Measurements from ENCODE around the gene APRT. TPM values are rescaled to one million over a fixed set of nuclear protein-coding genes. Genes with fewer than 3 reads are reported as not detected.
A peak's percentile ranks its signal among the peaks of the same experiment; 100 is the strongest.

APRT gene
- total RNA-seq (2013), result 159 TPM
- polyA plus RNA-seq, result 100 to 1,000 TPM; 123 to 307 (median 233) TPM
- 64.4 and 108 TPM in 2 replicates for polyA minus RNA-seq
- 6.1 to 48.2 (median 38.8) reads per million in 11 experiments for total RNA-seq

DNA sequence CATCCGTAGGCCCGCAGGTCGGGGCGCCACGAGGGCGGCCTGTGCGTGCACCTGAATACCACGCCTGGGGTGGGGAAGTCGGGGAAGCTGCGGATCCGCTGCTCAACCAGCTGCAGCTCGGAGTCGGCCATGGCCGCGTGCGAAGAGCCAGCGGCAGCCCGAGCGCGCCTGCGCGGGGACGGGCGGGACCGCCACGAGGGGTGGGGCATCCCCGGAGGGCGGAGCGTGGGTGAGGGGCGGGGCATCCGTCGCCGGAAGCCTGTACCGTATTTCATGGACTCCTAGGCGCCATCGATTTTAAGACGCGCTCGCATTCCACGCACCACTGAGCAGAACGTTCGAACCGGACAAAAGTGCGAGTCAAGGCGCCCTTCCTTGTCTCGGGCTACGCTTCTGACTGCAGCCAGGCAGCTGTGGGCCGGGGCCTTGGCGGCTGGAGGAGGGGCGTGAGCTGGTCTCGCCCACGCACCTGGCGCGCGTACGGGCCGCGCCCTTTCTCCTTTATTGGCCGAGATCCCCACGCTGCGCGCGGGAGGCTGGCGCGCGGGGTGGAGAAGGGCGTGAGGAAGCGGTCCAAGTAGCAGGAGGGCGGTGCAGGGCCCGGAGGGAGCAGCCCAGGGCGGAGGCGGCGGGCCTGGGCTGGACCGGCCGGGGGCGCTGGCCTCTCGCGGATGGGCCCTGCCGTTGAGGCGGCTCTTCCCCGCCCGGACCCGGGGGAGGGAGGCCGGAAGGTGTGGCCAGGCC, at the start of gene APRT:
APRT (minus strand) TSS at position 160 of the 744 bp plus-strand sequence; CDS start at position 131, 29 bp downstream.
- DNase-seq, result peak; percentile 85 to 90 (median 89)
- no peak for TF ChIP-seq CTCF (IDR thresholded peaks at IDR 0.05)
- peaks cover 45% of the 10 kb centered on the region for H3K79me2 ChIP-seq (ENCODE audit: insufficient read depth, low read length)
- Mint-ChIP-seq H3K27ac (peak within 1 kb of the TSS; percentile 73 to 92 (median 91)), H3K27me3 (ENCODE audit: low read depth in 3 of 3) (peaks cover 0 to 2% (median 0%) of the 10 kb centered on the region in 3 donors), H3K4me1 (peaks cover 28% of the 10 kb centered on the region), H3K4me3 (peak within 1 kb of the TSS; percentile 82 to 91), H3K36me3 (peaks cover 19 to 29% of the 10 kb centered on the region in 2 donors), H3K9me3 (no peaks in the 10 kb centered on the region)
- H3K9ac ChIP-seq (ENCODE audit: insufficient read depth, low read length, poor library complexity, severe bottlenecking), result peak within 1 kb of the TSS; percentile 84
- peaks cover 14 to 25% of the 10 kb centered on the region in 2 donors for H3K36me3 ChIP-seq (replicated peaks in 1 of 2; ENCODE audit: control insufficient read depth in 1 of 2, insufficient read depth in 2 of 2, low read length in 2 of 2)
- peak within 1 kb of the TSS; percentile 80 for H2AFZ ChIP-seq (ENCODE audit: insufficient read depth, low read depth, low read length, poor library complexity, severe bottlenecking)
- H3K27ac ChIP-seq (ENCODE audit: low read depth in 1 of 2, low read length in 2 of 2), result peak within 1 kb of the TSS; percentile 71 to 93
- H3K4me3 ChIP-seq (replicated peaks in 1 of 3; ENCODE audit: low read depth in 2 of 3, low read length in 3 of 3), result peak within 1 kb of the TSS; percentile 48 to 83 (median 58)
- H3K4me1 ChIP-seq (ENCODE audit: control insufficient read depth in 1 of 2, insufficient read depth in 2 of 2, low read length in 2 of 2), result peaks cover 35 to 42% of the 10 kb centered on the region in 2 donors
- H3K27me3 ChIP-seq (ENCODE audit: control insufficient read depth in 2 of 2, insufficient read depth in 2 of 2, low read length in 2 of 2), result no peaks in the 10 kb centered on the region
- peaks cover 54% of the 10 kb centered on the region for H4K20me1 ChIP-seq (ENCODE audit: insufficient read depth, low read length)
- intact Hi-C loops (cut with micrococcal nuclease), result loop anchor here (1.0 to 10.0 kb wide), 3 partner anchors 9 to 403 kb away; partner anchors contain the start of genes CDT1 (in 1 of the 2), GALNS (in 1 of the 2), TRAPPC2L (in 1 of the 2) and ZNF778 (in 1 of the 2)
- under 1% methylated on average over 80 of the region's 84 CpGs for WGBS (ENCODE audit: insufficient coverage)
- peak within 1 kb of the TSS; percentile 99 for H3K4me2 ChIP-seq (replicated peaks; ENCODE audit: extremely low read depth, low read length, poor library complexity, severe bottlenecking)
- H3K9me3 ChIP-seq (replicated peaks in 1 of 2; ENCODE audit: control insufficient read depth in 1 of 2, insufficient read depth in 1 of 2, low read length in 2 of 2), result no peaks in the 10 kb centered on the region

DNA sequence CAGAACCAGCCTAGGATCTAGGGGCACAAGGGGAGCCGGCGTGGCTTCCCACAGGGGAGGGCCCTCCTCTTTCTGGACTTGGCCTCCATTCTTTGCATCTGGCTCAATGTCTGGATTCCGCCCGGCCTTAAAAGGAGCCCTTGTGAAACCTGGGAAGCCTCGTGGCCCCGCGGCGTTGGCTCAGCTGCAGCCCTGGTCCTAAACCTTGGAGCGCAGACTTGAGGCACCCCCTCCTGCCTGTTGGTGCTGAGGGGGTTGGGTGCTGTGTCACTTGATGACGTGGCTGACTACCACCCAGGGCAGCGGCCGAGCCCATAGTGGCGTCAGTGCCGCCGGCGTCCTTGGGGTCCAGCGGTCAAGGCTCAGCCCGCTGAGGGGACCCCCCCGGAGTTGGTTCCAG, 49.6 kb upstream of the APRT start:
- intact Hi-C loops (cut with micrococcal nuclease), result loop anchor here in 1 of 2 donors (5.0 kb wide), 1 partner anchor 124 kb away; no protein-coding TSS in a partner anchor
- H4K20me1 ChIP-seq (ENCODE audit: insufficient read depth, low read length), result peaks cover 15% of the 10 kb centered on the region
- WGBS (ENCODE audit: insufficient coverage), result 95% methylated on average over 19 of the region's 19 CpGs
- H3K4me3 Mint-ChIP-seq, result no peak overlapping the region
- no peak for TF ChIP-seq CTCF (IDR thresholded peaks at IDR 0.05)
- no peak overlapping the region for H3K27ac Mint-ChIP-seq
- H3K4me3 ChIP-seq (replicated peaks in 1 of 3; ENCODE audit: low read depth in 2 of 3, low read length in 3 of 3), result no peak overlapping the region
- H3K27ac ChIP-seq (ENCODE audit: low read depth in 1 of 2, low read length in 2 of 2), result no peak overlapping the region
- H3K27me3 ChIP-seq (ENCODE audit: control insufficient read depth in 2 of 2, insufficient read depth in 2 of 2, low read length in 2 of 2), result no peaks in the 10 kb centered on the region
- peaks cover 0 to 2% (median 0%) of the 10 kb centered on the region in 7 donors for H3K9me3 Mint-ChIP-seq
- H2AFZ ChIP-seq (ENCODE audit: insufficient read depth, low read depth, low read length, poor library complexity, severe bottlenecking), result no peak overlapping the region
- peaks cover 0 to 2% (median 1%) of the 10 kb centered on the region in 3 donors for H3K27me3 Mint-ChIP-seq (ENCODE audit: low read depth in 3 of 3)
- H3K9me3 ChIP-seq (replicated peaks in 1 of 2; ENCODE audit: control insufficient read depth in 1 of 2, insufficient read depth in 1 of 2, low read length in 2 of 2), result no peaks in the 10 kb centered on the region
- H3K4me1 Mint-ChIP-seq, result peaks cover 18% of the 10 kb centered on the region
- peaks cover 17% of the 10 kb centered on the region for H3K79me2 ChIP-seq (ENCODE audit: insufficient read depth, low read length)
- peaks cover 8 to 15% of the 10 kb centered on the region in 2 donors for H3K4me1 ChIP-seq (ENCODE audit: control insufficient read depth in 1 of 2, insufficient read depth in 2 of 2, low read length in 2 of 2)
- peaks cover 40 to 49% of the 10 kb centered on the region in 2 donors for H3K36me3 Mint-ChIP-seq
- no peak for DNase-seq
- H3K9ac ChIP-seq (ENCODE audit: insufficient read depth, low read length, poor library complexity, severe bottlenecking), result no peak overlapping the region
- no peak overlapping the region for H3K4me2 ChIP-seq (replicated peaks; ENCODE audit: extremely low read depth, low read length, poor library complexity, severe bottlenecking)
- peaks cover 37 to 44% of the 10 kb centered on the region in 2 donors for H3K36me3 ChIP-seq (replicated peaks in 1 of 2; ENCODE audit: control insufficient read depth in 1 of 2, insufficient read depth in 2 of 2, low read length in 2 of 2)
